Endodermal cell (in vitro differentiated cells): ENCODE measurements around the gene PKP2. TPM values are rescaled to one million over a fixed set of nuclear protein-coding genes. Genes with fewer than 3 reads are reported as not detected.

Experiments
- DNase-seq: peaks from one replicate; pipeline ENCODE4 v3.0.0-alpha.2; 2017
- H3K27ac ChIP-seq: 2 replicates; pipeline ENCODE4 v1.5.1; 2013; ENCODE audit warnings: mild to moderate bottlenecking, low read depth, low read length, moderate library complexity
- H3K27me3 ChIP-seq: 2 replicates; pipeline ENCODE4 v1.6.1; 2013; ENCODE audit warnings: mild to moderate bottlenecking, low read length, moderate library complexity; ENCODE audit not compliant: insufficient read depth, control insufficient read depth, poor library complexity, severe bottlenecking
- H3K36me3 ChIP-seq: 2 replicates; pipeline ENCODE4 v1.7.0; 2013; ENCODE audit warnings: mild to moderate bottlenecking, low read length, moderate library complexity; ENCODE audit not compliant: control insufficient read depth, insufficient read depth
- H3K4me1 ChIP-seq: one replicate; pipeline ENCODE4 v1.7.0; 2013; ENCODE audit warnings: low read length; ENCODE audit not compliant: control insufficient read depth, insufficient read depth
- H3K4me3 ChIP-seq: 2 replicates; pipeline ENCODE4 v1.5.1; 2013; ENCODE audit warnings: mild to moderate bottlenecking, low read length, moderate library complexity
- H3K9ac ChIP-seq: 2 replicates; pipeline ENCODE4 v1.6.1; 2013; ENCODE audit warnings: mild to moderate bottlenecking, low read length, moderate library complexity; ENCODE audit not compliant: poor library complexity, severe bottlenecking; ENCODE audit errors: extremely low read depth
- H3K9me3 ChIP-seq: 2 replicates; pipeline ENCODE4 v1.6.1; 2013; ENCODE audit warnings: mild to moderate bottlenecking, low read length, moderate library complexity; ENCODE audit not compliant: control insufficient read depth
- H3K27ac Mint-ChIP-seq: 2 replicates; pipeline ENCODE4 v1.8.0; 2020; ENCODE audit warnings: mixed read lengths
- H3K27me3 Mint-ChIP-seq: 2 replicates; pipeline ENCODE4 v1.8.0; 2021; ENCODE audit warnings: mild to moderate bottlenecking, mixed read lengths; ENCODE audit not compliant: insufficient read depth
- H3K36me3 Mint-ChIP-seq: 2 replicates; pipeline ENCODE4 v1.8.0; 2020; ENCODE audit warnings: low read depth, mixed read lengths
- H3K4me1 Mint-ChIP-seq: 2 replicates; pipeline ENCODE4 v1.8.0; 2020; ENCODE audit warnings: mixed read lengths
- H3K4me3 Mint-ChIP-seq: 2 replicates; pipeline ENCODE4 v1.8.0; 2020; ENCODE audit warnings: mild to moderate bottlenecking, moderate library complexity, mixed read lengths
- H3K9me3 Mint-ChIP-seq: 2 replicates; pipeline ENCODE4 v1.8.0; 2020; ENCODE audit warnings: mild to moderate bottlenecking, mixed read lengths
- CTCF ChIP-seq: fragments of 200-600 bp; sonication (generic); conservative IDR thresholded peaks from 2 replicates; pipeline ENCODE4 v1.5.0; 2021; ENCODE audit warnings: antibody characterized with exemption, mild to moderate bottlenecking
- WGBS, 2 experiments: methylation state at CpG; one replicate each; pipeline versions ENCODE4 v1.1.5 to v1.1.7; 2013; ENCODE audit warnings: missing lambda C conversion rate in 2 of 2, mixed read lengths in 1 of 2; ENCODE audit not compliant: insufficient coverage in 1 of 2, insufficient read length in 1 of 2; 5-methylcytosine and 5-hydroxymethylcytosine counted together
- total RNA-seq, 2 donors: library from RNA; stranded (reverse); fragmentation: NEBNext Ultra II Directional in 1 of 2; extraction: Animal tissue kit (Norgen Biotek cat#: 25700) in 1 of 2; gene quantifications; 2 replicates in 1 of 2; 3 replicates in 1 of 2; pipeline ENCODE4 v1.2.1, GENCODE V29; 2021

Gene PKP2
- total RNA-seq, 2 donors from 2014 or later = 62.5 to 124 TPM

DNA sequence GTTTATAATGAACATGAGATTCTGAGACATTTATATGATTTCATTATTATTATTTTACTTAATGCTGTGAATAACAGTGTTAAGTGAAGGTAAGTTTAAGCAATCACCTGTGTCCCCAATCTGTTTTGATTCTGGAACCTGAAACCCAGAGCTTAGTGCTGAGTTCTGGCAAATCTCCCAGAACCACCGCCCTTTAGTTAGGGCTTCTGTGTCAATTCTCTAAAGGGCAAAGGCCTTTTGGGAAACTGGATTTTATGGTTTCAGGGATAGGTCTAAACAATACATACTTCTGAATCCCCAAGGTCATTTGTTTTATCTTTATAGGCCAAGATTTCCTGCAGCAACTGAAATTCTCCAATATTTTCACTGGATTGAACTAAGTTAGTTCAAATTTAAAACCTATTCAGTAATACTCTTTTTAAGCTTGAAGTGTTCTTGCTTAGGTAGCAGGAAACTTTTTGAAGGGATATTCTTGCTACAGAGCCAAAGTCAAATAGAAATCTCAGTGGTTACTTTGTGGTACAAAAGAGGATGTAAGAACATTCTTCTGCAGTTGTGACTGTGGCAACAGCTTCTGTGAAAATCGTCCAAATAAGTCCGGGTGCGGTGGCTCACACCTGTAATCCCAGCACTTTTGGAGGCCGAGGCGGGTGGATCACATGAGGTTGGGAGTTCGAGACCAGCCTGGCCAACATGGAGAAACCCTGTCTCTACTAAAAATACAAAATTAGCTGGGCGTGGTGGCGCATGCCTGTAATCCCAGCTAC, 10.0 kb upstream of the PKP2 start:
- Histone ChIP-seq H3K9ac (no peak overlapping the region), H3K4me1 (peaks cover 11% of the 10 kb centered on the region)

GRCh38 chr12:32903763-32904162, 7.2 kb upstream of the PKP2 start:
- Histone ChIP-seq H3K36me3 (no peaks in the 10 kb centered on the region), H3K4me3 (no peak overlapping the region), H3K27me3 (no peaks in the 10 kb centered on the region), H3K27ac (no peak overlapping the region), H3K9ac (no peak overlapping the region), H3K9me3 (no peaks in the 10 kb centered on the region), H3K4me1 (peaks cover 11% of the 10 kb centered on the region)
- DNase-seq = no peak
- Mint-ChIP-seq H3K4me1 (peaks cover 22% of the 10 kb centered on the region), H3K36me3 (no peaks in the 10 kb centered on the region), H3K27me3 (no peaks in the 10 kb centered on the region), H3K27ac (no peak overlapping the region), H3K4me3 (no peak overlapping the region), H3K9me3 (no peaks in the 10 kb centered on the region)
- TF ChIP-seq CTCF = no peak
- WGBS, 2 experiments = 94% methylated on average over 1 of the region's 1 CpG; no CpG with 5 or more reads in 1 of the 2 experiments

More for the DNA sequence above, 10.0 kb upstream of the PKP2 start:
- no peaks in the 10 kb centered on the region for H3K27me3 Mint-ChIP-seq
- no peak overlapping the region for H3K4me3 Mint-ChIP-seq
- Histone ChIP-seq H3K27me3 (no peaks in the 10 kb centered on the region), H3K27ac (no peak overlapping the region), H3K36me3 (no peaks in the 10 kb centered on the region), H3K4me3 (no peak overlapping the region), H3K9me3 (no peaks in the 10 kb centered on the region)
- no peak overlapping the region for H3K27ac Mint-ChIP-seq
- no peak for DNase-seq
- peaks cover 16% of the 10 kb centered on the region for H3K4me1 Mint-ChIP-seq
- H3K9me3 Mint-ChIP-seq = no peaks in the 10 kb centered on the region
- no peak for TF ChIP-seq CTCF
- 72 to 87% methylated on average over 3 to 8 of the region's 9 CpGs for WGBS, 2 experiments
- no peaks in the 10 kb centered on the region for H3K36me3 Mint-ChIP-seq

DNA sequence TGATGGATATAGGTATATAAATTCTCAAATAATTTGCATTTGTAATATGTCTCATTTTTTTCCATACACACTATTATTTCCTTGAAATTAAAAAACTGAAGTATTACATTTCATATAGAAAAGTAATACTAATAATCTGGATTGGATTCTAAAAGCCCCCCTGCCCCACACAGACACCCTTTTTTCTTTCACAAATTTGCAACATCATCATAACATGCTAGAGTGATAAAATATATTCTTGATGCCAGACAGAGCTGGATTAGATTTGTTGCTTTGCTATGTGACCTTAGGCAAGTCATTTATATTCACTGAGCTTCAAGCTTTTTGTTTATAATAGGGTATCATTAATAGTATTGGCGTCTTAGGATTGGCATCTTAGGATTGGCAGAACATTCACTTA, 6.7 kb upstream of the PKP2 start:
- Mint-ChIP-seq H3K4me1 (peaks cover 26% of the 10 kb centered on the region), H3K27me3 (no peaks in the 10 kb centered on the region), H3K4me3 (no peak overlapping the region), H3K27ac (no peak overlapping the region), H3K36me3 (no peaks in the 10 kb centered on the region), H3K9me3 (no peaks in the 10 kb centered on the region)
- no peak for DNase-seq
- Histone ChIP-seq H3K4me3 (no peak overlapping the region), H3K9me3 (no peaks in the 10 kb centered on the region), H3K4me1 (peaks cover 11% of the 10 kb centered on the region), H3K27me3 (no peaks in the 10 kb centered on the region), H3K9ac (no peak overlapping the region), H3K27ac (no peak overlapping the region), H3K36me3 (no peaks in the 10 kb centered on the region)
- 100% methylated on average over 1 of the region's 1 CpG; no CpG with 5 or more reads in 1 of the 2 experiments for WGBS, 2 experiments
- no peak for TF ChIP-seq CTCF
